ENCODE results near the gene KLHL30. TPM values are rescaled to one million over a fixed set of nuclear protein-coding genes. Genes with fewer than 3 reads are reported as not detected.

KLHL30 gene
- total RNA-seq, 1 experiment from 2014 or later, result 0.64 TPM

DNA sequence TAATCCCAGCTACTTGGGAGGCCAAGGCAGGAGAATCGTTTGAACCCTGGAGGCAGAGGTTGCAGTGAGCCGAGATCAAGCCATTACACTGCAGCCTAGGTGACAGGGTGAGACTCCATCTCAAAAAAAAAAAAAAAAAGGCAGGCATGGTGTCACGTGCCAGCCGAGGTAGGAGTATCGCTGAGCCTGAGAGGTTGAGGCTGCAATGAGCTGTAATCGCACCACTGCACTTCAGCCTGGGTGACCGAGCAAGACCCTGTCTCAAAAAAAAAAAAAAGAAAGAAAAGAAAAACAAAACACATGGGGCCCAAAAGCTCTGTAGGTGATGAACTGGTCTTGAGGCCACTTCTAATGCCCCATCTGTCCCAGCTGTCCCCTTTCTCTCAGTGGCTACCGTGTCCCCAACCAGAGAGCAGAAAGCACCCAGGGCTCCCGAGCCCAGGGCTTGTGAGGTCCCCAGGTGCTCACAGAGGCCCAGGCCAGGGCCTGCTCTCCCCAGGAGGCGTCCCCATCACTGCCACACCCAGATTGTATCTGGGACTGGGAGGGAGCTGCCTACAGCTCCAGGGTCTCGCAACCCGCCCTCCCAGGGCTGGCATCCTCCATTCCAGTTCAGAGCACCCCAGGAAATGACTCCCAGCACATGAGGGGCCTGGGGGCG, 8.5 kb downstream of the KLHL30 start:
- H3K27me3 Mint-ChIP-seq (ENCODE audit: unreplicated experiment), result no peaks in the 10 kb centered on the region
- no peaks in the 10 kb centered on the region for H3K36me3 Mint-ChIP-seq (ENCODE audit: insufficient read depth, unreplicated experiment)
- DNase-seq, result no peak
- no peak overlapping the region for H3K4me3 Mint-ChIP-seq (ENCODE audit: low read depth, unreplicated experiment)
- CTCF ChIA-PET, result interaction anchor here (0.5 to 0.6 kb wide), 2 partner anchors 57 to 141 kb away, joined by 3 to 6 read pairs; no protein-coding TSS in a partner anchor
- TF ChIP-seq, protein P1, sequence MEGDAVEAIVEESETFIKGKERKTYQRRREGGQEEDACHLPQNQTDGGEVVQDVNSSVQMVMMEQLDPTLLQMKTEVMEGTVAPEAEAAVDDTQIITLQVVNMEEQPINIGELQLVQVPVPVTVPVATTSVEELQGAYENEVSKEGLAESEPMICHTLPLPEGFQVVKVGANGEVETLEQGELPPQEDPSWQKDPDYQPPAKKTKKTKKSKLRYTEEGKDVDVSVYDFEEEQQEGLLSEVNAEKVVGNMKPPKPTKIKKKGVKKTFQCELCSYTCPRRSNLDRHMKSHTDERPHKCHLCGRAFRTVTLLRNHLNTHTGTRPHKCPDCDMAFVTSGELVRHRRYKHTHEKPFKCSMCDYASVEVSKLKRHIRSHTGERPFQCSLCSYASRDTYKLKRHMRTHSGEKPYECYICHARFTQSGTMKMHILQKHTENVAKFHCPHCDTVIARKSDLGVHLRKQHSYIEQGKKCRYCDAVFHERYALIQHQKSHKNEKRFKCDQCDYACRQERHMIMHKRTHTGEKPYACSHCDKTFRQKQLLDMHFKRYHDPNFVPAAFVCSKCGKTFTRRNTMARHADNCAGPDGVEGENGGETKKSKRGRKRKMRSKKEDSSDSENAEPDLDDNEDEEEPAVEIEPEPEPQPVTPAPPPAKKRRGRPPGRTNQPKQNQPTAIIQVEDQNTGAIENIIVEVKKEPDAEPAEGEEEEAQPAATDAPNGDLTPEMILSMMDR (IDR thresholded peaks at IDR 0.05; ENCODE audit: unreplicated experiment), result no peak
- no TSS peak for BruUV-seq (replicated peaks)
- no peak overlapping the region for H3K27ac Mint-ChIP-seq (ENCODE audit: unreplicated experiment)
- intact Hi-C loops (cut with micrococcal nuclease; ENCODE audit: unreplicated experiment), result no loop called here
- H3K9me3 Mint-ChIP-seq (ENCODE audit: low read depth, unreplicated experiment), result no peaks in the 10 kb centered on the region
- H3K4me1 Mint-ChIP-seq (ENCODE audit: low read depth, unreplicated experiment), result peaks cover 17% of the 10 kb centered on the region

DNA sequence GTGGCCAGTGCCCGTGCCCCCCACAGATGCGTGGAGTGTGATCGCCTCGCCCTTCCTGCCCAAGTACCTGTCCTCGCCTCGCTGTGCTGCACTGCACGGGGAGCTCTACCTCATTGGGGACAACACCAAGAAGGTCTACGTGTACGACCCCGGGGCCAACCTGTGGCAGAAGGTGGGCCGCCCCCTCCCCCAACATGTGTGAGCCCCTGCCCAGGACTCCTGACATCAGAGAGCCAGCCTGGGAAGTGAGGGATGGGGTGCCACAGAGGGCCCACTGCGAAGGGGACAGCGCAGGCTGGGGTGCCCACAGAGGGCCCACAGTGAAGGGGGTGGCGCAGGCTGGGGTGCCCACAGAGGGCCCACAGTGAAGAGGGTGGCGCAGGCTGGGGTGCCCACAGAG, 10.5 kb downstream of the KLHL30 start:
- Mint-ChIP-seq H3K4me3 (ENCODE audit: low read depth, unreplicated experiment) (no peak overlapping the region), H3K27me3 (ENCODE audit: unreplicated experiment) (no peaks in the 10 kb centered on the region), H3K36me3 (ENCODE audit: insufficient read depth, unreplicated experiment) (no peaks in the 10 kb centered on the region), H3K9me3 (ENCODE audit: low read depth, unreplicated experiment) (no peaks in the 10 kb centered on the region), H3K4me1 (ENCODE audit: low read depth, unreplicated experiment) (peaks cover 4% of the 10 kb centered on the region), H3K27ac (ENCODE audit: unreplicated experiment) (no peak overlapping the region)
- intact Hi-C loops (cut with micrococcal nuclease; ENCODE audit: unreplicated experiment), result no loop called here
- BruUV-seq (replicated peaks), result no TSS peak
- DNase-seq, result no peak
- CTCF ChIA-PET, result no interaction called here
- TF ChIP-seq, protein P1 (IDR thresholded peaks at IDR 0.05; ENCODE audit: unreplicated experiment), result no peak

DNA sequence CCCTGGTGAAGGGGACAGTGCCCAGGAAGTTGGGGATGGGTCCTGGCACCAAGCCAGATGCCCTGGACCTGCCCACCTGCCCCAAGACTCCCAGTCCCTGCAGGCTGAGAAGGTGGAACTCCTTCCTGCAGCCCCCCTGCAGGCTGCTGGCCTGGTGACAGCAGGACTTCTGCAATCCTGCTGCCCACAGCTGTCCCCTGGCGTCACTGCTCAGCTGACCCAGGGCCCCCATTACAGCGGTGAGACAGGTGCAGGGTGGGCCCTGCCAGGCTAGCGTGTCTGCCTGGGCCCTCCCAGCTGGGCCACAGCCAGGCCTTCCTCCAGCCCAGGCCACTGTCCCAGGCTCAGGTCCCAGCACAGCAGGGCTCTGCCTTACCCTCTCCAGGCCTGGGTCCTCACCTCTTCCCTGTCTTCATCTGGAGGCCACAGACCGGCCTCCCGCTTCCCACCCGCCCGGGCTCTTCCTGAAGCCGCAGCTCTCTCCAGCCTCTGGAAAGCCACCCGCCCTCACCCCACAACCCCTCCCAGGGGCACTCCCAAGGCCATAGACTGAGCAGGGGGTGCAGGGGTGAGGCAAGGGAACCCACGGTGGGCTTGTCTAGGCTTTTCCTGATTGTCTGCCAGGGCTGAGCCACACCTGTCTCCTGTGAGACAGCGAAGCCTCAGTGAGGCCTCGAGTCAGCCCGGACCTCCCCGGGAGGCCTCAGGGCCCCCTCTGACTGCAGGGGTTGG, 11.5 kb downstream of the KLHL30 start:
- no peak for DNase-seq
- Mint-ChIP-seq H3K36me3 (ENCODE audit: insufficient read depth, unreplicated experiment) (no peaks in the 10 kb centered on the region), H3K9me3 (ENCODE audit: low read depth, unreplicated experiment) (no peaks in the 10 kb centered on the region), H3K4me1 (ENCODE audit: low read depth, unreplicated experiment) (no peaks in the 10 kb centered on the region), H3K27ac (ENCODE audit: unreplicated experiment) (no peak overlapping the region), H3K27me3 (ENCODE audit: unreplicated experiment) (no peaks in the 10 kb centered on the region), H3K4me3 (ENCODE audit: low read depth, unreplicated experiment) (no peak overlapping the region)
- TF ChIP-seq, protein P1 (IDR thresholded peaks at IDR 0.05; ENCODE audit: unreplicated experiment), result no peak
- no TSS peak for BruUV-seq (replicated peaks)
- CTCF ChIA-PET, result no interaction called here
- intact Hi-C loops (cut with micrococcal nuclease; ENCODE audit: unreplicated experiment), result no loop called here

DNA sequence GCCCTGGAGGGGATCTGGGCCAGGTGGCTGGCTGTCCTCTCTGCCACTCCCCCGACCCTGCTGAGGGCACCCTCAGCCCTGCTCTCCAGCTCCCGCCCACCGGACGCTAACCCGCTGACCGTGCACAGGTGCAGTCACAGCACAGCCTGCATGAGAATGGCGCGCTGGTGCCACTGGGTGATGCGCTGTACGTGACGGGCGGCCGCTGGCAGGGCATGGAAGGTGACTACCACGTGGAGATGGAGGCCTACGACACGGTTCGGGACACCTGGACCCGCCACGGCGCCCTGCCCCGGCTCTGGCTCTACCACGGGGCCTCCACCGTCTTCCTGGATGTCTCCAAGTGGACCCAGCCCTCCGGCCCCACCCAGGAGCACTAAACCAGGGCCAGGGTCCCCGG, 12.2 kb downstream of the KLHL30 start:
- no peaks in the 10 kb centered on the region for H3K4me1 Mint-ChIP-seq (ENCODE audit: low read depth, unreplicated experiment)
- no peak overlapping the region for H3K27ac Mint-ChIP-seq (ENCODE audit: unreplicated experiment)
- no peaks in the 10 kb centered on the region for H3K9me3 Mint-ChIP-seq (ENCODE audit: low read depth, unreplicated experiment)
- intact Hi-C loops (cut with micrococcal nuclease; ENCODE audit: unreplicated experiment), result no loop called here
- no peaks in the 10 kb centered on the region for H3K27me3 Mint-ChIP-seq (ENCODE audit: unreplicated experiment)
- no peak for DNase-seq
- no TSS peak for BruUV-seq (replicated peaks)
- no peaks in the 10 kb centered on the region for H3K36me3 Mint-ChIP-seq (ENCODE audit: insufficient read depth, unreplicated experiment)
- H3K4me3 Mint-ChIP-seq (ENCODE audit: low read depth, unreplicated experiment), result no peak overlapping the region
- CTCF ChIA-PET, result no interaction called here
- TF ChIP-seq, protein P1 (IDR thresholded peaks at IDR 0.05; ENCODE audit: unreplicated experiment), result no peak
